NCI-H2196 (cell line): Measurements from ENCODE around the gene ZNF710.
"Not testable (repeated sequence)": the region's sequence is repeated elsewhere in the genome, so short reads cannot be mapped to it uniquely, and the experiment has no call there.

Experiments used
- DNase-seq: peaks from one replicate; lab custom pipeline; 2025; ENCODE audit not compliant: unreplicated experiment; lab: John Stamatoyannopoulos, UW

ZNF710 gene, protein sequence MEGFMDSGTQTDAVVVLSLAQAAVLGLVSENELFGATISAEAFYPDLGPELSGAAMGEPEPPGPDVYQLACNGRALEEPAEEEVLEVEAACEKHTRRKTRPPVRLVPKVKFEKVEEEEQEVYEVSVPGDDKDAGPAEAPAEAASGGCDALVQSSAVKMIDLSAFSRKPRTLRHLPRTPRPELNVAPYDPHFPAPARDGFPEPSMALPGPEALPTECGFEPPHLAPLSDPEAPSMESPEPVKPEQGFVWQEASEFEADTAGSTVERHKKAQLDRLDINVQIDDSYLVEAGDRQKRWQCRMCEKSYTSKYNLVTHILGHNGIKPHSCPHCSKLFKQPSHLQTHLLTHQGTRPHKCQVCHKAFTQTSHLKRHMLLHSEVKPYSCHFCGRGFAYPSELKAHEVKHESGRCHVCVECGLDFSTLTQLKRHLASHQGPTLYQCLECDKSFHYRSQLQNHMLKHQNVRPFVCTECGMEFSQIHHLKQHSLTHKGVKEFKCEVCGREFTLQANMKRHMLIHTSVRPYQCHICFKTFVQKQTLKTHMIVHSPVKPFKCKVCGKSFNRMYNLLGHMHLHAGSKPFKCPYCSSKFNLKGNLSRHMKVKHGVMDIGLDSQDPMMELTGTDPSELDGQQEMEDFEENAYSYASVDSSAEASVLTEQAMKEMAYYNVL

DNA sequence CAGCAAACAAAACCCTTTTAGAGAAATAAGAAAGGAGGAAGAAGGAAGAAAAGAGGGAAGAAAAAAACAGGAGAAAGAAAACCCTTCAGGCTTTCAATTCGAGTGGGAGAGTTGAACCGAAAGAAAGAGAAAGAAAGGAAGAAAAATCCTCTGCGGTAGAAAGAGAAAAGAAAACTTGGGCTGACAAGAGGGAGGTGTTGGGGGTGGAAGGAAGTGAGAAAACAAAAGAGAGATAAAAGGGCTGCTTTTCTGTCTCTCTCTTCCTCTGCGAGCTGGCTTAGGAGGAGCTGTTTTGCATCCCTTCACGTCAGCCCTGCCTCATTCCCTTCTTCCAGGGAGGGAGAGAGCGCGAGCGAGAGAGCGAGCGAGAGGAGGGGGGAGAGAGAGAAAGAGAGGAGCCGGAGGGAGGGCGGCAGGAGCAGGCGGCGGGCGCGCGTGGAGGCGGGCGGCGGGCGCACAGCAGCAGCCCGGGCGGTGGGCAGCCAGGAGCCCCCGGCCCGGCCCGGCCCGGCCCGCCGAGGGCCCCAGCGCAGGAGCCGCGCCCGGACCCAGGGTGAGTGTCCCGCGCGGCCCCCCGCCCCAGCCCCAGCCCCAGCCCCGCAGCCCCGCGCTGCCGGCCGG lies at the start of gene ZNF710:
ZNF710 (plus strand) TSS at position 263 of the 621 bp plus-strand sequence. CDS start 65,814 bp downstream, outside the sequence.
- peak; percentile 21 for DNase-seq

DNA sequence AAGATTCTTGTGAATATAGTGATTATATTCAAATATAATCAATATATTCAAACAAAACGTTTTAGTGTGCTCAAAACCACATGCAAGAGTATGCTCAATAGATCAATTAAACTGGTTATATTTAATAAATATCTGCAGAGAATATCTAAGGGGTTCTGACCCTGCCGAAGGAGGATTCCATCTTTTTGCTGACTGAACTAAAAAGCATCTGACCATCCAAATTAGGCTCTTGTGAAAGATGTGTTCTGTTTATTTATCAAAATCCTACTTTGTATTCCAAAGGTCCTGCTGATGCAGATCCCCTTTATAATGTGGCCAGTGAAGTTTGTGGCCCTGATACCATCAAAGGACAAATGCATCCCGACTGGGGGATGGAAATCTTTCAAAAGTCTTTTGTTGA lies 46.6 kb upstream of the ZNF710 start:
- no peak for DNase-seq

DNA sequence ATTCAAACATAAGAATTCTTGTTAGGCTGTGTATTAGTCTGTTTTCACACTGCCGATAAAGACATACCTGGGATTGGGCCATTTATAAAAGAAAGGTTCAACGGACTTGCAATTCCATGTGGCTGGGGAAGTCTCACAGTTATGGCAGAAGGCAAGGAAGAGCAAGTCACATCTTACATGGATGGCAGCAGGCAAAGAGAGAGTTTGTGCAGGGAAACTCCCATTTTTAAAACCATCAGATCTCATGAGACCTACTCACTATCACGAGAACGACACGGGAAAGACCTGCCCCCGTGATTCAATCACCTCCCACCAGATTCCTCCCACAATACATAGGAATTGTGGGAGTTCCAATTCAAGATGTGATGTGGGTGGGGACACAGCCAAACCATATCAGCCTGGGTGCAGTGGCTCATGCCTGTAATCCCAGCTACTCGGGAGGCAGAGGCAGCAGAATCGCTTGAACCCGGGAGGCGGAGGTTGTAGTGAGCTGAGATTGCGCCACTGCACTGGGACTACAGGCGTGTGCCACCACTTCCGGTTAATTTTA lies 45.6 kb upstream of the ZNF710 start:
- not testable (repeated sequence) for DNase-seq

DNA sequence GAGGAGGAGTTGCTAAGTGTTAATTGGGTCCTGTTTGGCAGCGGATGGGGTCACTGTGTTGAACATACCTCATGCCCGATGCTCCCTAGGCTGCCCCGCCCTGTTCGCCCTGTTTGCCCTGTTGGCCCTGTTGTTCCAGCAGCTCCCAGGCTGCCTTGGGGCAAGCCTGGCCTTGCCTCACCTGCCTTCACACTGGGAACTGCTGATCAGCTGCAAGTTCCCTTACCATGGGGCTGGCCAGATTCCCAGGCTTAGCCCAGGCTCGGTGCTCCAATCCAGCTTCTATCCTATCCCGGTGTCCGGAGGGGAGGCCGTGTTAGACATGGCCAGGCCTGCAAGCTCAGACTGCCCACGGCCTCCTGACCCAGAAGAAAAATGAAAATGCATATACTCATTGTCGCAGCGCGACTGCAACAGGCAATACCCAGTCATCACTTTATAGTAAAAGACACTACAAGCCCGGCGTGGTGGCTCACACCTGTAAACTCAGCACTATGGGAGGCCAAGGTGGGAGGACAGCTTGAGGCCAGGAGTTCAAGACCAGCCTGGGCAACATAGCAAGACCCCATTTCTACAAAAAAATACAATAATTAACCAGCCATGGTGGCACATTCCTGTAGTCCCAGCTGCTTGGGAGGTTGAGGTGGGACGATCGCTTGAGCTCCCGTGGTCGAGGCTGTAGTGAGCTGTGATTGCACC lies 42.9 kb upstream of the ZNF710 start:
- no peak for DNase-seq

DNA sequence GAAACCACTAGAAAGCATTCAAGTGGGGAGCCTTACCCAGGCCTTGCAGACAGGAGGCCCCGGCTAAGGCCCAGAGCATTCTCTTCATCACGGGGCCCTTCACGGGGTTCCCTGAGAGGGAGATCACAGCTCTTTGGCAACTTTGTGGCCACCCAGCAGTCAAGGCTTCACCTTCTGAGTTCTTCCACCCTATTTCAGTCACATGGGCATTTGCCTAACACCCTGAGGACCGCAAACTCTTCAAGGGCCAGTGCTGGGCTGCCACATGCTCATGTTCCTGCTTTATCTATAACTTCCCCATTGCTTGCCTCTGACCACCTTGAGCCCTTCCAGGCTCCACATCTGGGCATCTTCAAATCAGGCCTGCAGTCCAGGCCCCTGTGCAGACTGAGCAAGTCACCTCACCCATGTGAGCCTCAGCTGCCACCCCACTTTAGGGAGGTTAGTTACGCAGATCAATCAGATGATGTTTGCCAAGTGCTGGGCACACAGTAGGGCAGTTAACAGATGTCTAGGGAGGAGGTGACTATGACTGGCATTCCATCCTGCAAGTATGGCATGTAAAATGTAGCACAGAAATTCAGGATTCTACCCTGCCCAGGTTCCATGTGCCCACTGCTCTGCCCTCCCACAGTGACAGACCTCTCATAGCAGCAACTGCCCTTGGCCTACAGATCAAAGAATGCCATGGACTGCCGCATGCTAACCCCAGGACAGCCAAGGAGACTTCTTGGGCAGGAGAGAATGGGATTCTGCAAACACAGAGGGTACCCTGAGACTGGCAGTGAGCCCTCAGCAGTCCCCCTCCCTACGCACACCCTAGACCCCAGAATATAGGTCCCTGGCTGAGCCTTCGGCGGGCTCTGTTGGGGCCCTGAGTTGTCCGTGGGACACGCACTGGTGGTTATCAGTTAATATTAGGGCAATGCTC lies 37.6 kb upstream of the ZNF710 start:
- DNase-seq, result no peak

DNA sequence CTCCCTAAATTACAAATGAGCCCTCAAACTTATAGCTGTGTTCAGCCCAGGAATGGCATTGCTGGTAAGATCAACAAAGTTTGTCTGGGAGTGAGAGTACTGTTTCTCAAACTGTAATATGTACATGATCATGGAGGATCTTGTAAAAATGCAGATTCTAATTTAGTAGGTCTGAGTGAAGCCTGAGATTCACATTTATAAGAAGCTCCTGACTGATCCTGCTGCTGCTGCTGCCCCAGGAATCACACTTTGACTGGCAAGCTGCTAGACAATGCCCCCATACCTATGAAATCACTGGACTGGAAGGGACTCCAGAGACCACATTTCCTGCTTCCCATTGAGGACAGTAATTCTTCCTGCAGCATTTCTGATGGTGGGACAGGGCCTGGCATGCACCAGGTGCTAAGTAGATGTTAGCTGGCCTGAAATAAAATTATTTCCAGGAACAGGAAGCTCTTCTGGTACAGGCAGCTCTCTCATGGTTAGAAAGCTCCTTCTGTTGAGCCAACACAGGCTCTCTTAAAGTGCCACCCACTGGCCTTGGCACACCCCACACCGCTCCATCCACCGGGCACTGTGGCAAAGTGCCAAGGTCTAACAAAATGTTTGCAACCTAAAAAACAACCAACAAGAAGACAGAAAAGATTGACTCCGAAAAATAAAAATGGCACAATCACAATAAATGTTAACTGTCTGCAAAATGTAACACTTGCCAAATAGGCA lies 36.7 kb upstream of the ZNF710 start:
- DNase-seq, result peak; percentile 3

DNA sequence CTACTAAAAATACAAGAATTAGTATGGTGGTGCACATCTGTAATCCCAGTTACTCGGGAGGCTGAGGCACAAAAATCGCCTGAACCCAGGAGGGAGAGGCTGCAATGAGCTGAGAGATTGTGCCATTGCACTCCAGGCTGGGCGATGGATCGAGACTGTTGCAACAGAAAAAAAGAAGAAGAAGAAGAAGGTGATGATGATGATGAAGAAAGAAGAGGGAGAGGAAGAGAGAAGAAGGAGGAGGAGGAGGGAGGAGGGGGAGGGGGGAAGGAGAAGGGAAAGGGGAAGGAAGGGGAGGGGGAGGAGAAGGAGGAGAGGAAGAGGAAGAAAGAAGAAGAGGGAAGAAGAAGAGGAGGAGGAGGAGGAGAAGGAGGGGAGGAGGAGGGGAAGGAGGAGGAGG lies 33.2 kb upstream of the ZNF710 start:
- no peak for DNase-seq

DNA sequence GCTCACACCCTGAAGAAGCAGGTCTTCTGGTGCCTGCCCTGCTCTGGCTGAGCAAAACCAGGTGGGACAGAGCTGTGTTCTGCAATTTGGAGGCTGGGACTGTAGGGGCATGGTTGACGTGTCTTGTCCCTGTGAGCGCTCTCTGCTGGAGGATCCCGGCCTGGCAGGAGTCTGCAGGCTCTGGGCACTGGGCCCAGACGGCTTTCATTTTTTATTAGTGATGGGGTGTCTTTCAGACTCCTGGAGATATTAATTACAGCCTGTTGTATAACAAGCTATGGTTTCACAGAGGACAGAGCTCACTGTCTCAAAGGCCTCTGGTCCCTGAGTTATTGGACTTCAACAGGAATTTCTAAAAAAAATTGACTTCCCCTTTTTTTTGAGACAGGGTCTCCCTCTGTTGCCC lies 29.5 kb upstream of the ZNF710 start:
- DNase-seq, result peak; percentile 69

DNA sequence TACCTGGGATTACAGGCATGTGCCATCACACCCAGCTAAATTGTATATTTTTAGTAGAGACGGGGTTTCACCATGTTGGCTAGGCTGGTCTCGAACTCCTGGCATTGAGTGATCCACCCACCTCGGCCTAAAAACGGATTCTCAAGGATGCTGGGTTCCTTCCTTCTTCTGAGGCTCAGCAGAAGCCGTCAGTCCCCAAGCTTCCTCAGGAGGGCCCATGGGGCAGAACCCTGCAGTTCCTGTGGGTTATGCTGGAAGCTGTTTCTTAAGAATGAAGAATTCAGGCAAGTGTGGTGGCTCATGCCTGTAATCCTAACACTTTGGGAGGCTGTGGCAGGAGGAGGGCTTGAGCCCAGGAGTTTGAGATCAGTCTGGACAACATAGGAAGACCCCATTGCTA lies 29.0 kb upstream of the ZNF710 start:
- no peak for DNase-seq

DNA sequence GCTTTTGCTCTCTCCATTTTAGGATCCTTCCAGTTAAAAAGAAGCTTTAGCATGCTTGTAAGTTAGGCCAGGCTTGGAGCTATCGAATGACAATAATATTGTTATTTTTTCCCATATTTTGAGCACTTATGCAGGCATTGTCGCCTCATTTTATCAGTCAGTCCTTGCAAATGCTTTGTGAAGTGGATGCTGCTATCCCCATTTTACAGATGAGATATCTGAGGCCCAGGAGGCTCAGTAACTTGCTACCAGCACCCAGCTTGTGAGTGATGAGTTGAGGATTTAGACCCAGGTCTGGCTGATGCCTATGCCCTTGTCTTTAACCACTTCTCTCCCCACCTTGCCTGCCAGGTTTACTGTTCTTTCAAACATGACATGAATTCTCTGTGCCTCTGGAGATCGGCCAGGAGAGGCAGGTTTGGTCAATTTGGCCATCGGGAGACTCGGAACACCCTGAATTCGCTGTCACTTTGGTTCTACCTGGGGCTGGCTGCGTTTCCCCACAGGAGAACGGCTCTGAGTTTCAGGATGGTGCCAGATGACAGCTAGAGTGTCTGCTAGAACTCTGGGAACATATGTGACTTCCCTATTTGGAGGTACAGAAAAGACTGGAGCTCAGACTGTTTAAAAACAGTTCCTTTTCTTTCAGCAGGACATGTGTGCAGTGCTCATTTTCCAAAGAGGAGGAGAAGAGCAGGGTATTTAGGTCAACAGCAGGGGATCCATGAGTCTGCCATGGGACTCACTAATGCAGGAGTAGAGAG lies 25.5 kb upstream of the ZNF710 start:
- no peak for DNase-seq

DNA sequence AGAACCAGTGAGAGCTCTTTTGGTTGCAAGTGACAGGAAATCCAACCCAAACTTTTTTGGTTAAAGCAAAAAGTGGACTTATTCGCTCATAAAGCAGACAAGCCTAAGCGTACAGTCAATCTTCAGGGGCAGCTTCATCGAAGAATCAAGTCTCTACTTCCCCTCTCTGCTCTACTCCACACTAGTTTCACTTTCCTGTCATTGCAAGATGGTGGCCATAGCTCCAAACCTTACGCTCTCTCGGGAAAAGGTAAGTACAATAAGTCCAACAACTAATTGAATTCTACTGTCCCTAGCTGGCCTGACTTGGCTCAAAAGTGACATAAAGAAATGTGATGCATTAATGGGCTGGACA lies 24.9 kb upstream of the ZNF710 start:
- no peak for DNase-seq

DNA sequence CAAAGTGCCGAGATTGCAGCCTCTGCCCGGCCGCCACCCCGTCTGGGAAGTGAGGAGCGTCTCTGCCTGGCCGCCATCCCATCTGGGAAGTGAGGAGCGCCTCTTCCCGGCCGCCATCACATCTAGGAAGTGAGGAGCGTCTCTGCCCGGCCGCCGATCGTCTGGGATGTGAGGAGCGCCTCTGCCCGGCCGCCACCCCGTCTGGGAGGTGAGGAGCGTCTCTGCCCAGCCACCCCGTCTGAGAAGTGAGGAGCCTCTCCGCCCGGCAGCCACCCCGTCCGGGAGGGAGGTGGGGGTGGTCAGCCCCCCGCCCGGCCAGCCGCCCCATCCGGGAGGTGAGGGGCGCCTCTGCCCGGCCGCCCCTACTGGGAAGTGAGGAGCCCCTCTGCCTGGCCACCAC lies 23.3 kb upstream of the ZNF710 start:
- DNase-seq, result not testable (repeated sequence)

DNA sequence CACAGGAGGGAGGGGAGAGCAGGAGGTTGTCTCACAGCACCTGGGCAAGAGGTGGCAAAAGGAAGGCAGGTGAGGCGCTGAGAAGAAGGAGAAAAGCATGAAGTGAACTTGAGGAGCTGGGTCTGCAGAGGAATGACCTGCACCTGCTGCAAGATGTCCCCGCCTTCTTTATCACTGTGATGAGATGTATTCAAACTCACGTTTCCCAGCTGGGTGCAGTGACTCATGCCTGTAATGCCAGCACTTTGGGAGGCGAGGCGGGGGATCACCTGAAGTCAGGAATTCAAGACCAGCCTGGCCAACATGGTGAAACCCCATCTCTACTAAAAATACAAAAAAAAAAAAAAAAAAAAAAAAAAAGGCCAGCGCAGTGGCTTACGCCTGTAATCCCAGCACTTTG lies 22.2 kb upstream of the ZNF710 start:
- no peak for DNase-seq

DNA sequence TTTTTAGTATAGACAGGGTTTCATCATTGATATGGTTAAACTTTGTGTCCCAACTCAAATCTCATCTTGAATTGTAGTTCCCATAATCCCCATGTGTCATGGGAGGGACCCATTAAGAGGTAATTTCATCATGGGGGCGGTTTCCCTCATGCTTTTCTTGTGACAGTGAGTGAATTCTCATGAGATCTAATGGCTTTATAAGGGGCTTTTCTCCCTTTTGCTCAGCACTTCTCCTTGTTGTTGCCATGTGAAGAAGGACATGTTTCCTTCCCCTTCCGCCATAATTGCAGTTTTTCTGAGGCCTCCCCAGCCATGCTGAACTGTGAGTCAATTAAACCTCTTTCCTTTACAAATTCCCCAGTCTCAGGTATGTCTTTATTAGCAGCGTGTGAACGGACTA lies 20.2 kb upstream of the ZNF710 start:
- no peak for DNase-seq

DNA sequence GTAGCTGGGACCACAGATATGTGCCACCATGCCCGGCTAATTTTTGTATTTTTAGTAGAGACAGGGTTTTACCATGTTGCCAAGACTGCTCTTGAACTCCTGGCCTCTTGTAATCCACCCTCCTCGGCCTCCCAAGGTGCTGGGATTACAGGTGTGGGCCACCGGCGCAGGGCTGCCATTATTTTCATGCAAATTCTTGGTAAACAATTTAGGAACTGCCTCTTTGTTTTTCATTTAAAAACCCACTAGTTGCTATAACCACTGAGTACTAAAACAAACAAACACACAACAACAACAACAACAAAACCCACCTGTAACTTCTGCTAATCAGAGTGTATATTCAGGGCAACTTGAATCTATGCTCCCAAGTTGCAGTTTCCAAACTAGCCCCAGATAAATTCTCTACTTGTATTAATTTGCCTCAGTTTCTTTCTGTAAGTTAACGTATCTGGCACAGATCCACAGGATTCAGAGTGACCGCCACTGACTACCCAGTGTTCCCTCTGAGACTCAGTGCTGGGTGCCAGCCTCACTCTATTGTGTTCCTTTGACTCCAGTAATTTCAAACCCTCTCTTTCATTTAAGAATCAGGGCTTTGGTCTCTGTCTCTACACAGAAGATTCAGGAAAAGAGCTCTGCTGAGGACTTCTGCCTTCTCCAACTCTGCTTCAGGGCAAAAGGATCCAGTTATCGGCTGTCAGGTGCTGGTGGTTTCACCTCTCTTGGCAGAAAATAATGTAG lies 18.6 kb upstream of the ZNF710 start:
- DNase-seq, result no peak

DNA sequence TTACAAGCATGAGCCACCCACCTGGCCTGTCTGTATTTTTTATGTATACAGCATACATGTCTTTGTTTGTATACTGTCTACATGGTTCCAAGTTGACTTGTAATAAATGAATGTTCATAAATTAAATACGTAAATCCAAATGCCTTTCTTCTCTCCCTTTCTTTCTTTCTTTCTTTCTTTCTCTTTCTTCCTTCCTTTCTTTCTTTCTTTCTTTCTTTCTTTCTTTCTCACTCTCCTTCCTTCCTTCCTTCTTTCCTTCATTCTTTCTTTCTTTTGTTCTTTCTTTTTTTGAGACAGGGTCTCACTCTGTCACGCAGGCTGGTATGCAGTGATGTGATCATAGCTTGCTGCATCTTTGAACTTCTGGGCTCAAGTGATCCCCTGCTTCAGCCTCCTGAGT lies 17.1 kb upstream of the ZNF710 start:
- DNase-seq, result no peak

DNA sequence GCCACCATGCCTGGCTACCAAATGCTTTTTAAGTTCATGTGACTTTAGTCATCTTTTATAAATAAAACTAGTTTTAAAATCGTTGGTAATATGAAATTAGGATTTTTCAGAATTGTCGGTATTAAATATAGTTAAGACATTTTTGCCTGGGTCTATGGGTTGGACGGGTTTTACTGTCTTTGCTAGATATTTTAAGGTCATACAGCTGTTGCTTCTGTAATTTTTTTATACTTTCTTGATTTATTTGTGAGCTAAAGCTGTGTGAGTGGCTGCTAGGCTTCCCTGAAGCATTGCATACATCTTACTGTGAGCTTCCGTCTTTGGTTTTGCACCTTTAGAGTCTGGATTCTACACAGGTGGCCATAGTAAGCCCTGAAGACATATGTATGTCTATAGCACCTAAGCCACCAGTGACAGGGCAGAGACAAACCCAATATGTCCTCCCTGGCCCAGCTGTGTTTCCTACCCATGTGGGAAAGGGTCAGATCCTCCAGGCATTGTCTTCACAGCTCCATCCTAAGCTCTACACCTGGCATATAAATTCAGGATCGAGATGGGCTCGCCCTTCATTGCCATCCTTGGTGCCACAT lies 16.6 kb upstream of the ZNF710 start:
- no peak for DNase-seq

DNA sequence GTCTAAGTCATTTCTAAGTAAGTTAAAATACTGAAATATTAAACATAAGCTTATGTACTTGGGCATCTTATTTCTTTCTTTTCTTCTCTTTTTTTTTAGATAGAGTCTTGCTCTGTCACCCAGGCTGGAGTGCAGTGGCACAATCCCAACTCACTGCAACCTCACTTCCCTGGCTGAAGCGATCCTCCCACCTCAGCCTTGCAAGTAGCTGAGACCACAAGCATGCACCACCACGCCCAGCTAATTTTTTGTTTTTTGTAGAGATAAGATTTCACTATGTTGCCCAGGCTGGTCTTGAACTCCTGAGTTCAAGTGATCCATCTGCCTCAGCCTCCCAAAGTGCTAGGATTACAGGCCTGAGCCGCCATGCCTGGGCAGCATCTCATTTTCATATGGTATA lies 16.0 kb upstream of the ZNF710 start:
- no peak for DNase-seq
